Measurements from ENCODE around the gene PXDN. TPM values are rescaled to one million over a fixed set of nuclear protein-coding genes. Genes with fewer than 3 reads are reported as not detected.
A peak's percentile ranks its signal among the peaks of the same experiment; 100 is the strongest.

Gene PXDN
- total RNA-seq, 4 donors from 2014 or later = 26.6 to 254 (median 59.8) TPM

DNA sequence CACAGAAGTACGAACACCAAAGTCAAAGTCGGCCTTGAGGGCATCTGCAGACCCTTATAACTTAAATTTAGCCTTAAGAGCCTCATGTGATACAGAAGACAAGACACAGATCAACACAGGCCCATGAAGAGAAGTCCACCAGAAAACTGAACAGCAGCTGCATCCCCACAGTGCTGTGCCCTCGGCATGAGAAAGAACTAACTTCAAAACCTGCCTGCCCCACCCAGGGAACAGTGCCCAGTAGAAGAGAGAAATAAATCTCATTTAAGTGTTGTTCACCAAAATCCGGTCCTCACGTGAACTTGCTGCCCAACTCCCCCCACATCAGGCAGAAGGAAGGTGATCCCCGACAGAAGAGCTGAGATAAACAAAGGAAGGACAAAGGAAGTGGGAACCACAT is 73.7 kb downstream of the PXDN start:
- intact Hi-C loops (cut with DNase I; ENCODE audit: low total_unique reads) = loop anchor here (10.0 kb wide), 1 partner anchor 74 kb away; the partner anchor contains the start of gene PXDN
- Histone ChIP-seq H3K27ac (peak overlapping the region; percentile 31 to 52), H3K36me3 (no peaks in the 10 kb centered on the region), H3K4me3 (no peak overlapping the region), H3K9me3 (no peaks in the 10 kb centered on the region), H3K4me1 (no peaks in the 10 kb centered on the region), H3K27me3 (no peaks in the 10 kb centered on the region)
- TF ChIP-seq POLR2A (IDR thresholded peaks at IDR 0.05) = no peak
- TF ChIP-seq, protein P1, sequence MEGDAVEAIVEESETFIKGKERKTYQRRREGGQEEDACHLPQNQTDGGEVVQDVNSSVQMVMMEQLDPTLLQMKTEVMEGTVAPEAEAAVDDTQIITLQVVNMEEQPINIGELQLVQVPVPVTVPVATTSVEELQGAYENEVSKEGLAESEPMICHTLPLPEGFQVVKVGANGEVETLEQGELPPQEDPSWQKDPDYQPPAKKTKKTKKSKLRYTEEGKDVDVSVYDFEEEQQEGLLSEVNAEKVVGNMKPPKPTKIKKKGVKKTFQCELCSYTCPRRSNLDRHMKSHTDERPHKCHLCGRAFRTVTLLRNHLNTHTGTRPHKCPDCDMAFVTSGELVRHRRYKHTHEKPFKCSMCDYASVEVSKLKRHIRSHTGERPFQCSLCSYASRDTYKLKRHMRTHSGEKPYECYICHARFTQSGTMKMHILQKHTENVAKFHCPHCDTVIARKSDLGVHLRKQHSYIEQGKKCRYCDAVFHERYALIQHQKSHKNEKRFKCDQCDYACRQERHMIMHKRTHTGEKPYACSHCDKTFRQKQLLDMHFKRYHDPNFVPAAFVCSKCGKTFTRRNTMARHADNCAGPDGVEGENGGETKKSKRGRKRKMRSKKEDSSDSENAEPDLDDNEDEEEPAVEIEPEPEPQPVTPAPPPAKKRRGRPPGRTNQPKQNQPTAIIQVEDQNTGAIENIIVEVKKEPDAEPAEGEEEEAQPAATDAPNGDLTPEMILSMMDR (IDR thresholded peaks at IDR 0.05) = no peak
- DNase-seq = peak in 1 of 2 donors; percentile 10

DNA sequence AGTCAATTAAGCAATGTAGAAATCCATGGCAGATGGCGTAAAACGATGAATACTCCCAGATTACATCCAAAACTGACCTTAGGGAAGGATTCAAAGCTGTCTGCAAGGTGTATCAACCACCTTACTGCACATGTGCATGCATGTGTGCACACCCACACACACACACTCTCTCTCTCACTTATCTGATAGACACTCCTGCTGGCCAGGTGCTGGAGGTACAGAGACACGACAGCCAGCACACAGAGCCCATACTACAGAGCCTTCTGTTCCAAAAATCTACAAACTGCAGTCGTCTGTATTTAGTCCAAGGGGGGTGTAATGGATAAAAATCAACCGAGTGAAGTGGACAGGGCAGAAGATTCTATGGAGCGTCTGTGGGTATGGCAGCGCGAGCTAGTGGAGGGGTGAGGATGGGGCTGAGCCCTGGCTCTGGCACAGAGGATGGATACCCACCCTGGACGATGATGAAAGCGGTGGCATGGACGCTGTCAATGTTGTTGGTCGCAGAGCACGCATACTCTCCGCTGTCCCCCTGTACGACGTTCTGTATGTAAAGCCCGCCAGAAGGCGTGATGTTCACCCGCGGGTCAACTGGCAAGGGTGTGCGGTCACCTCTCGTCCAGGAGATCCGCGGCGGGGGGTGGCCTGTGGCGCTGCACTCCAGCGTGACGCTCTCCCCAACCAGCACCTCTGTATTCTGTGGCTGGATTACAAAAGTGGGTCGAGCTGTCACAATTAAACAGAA is 78.4 kb downstream of the PXDN start:
- DNase-seq = no peak
- H3K36me3 ChIP-seq = no peaks in the 10 kb centered on the region
- no peaks in the 10 kb centered on the region for H3K9me3 ChIP-seq
- H3K4me3 ChIP-seq = no peak overlapping the region
- TF ChIP-seq, protein P1 (IDR thresholded peaks at IDR 0.05) = no peak
- TF ChIP-seq POLR2A (IDR thresholded peaks at IDR 0.05) = no peak
- intact Hi-C loops (cut with DNase I; ENCODE audit: low total_unique reads) = no loop called here
- H3K4me1 ChIP-seq = no peaks in the 10 kb centered on the region
- H3K27me3 ChIP-seq = no peaks in the 10 kb centered on the region
- no peak overlapping the region for H3K27ac ChIP-seq

DNA sequence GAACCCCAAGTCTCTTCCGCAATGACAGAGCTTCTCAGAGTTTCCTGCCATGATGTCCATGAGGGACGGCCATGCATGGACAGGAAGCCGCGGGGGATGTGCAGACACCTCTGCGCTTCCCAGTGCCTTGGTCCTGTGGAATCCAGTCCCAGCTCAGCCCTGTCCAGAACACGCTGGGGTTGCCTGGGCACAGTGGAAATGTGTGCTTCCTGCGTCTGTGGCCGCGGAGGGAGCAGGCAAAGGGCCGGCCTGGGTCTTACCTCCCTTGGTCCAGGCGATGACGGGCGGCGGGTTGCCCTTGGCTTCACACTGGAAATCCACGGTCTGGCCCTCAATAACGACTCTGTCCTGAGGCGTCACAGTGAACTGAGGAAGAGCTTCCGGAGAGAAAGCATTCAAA is 79.6 kb downstream of the PXDN start:
- H3K4me3 ChIP-seq = no peak overlapping the region
- no peaks in the 10 kb centered on the region for H3K4me1 ChIP-seq
- intact Hi-C loops (cut with DNase I; ENCODE audit: low total_unique reads) = no loop called here
- no peak for TF ChIP-seq POLR2A (IDR thresholded peaks at IDR 0.05)
- TF ChIP-seq, protein P1 (IDR thresholded peaks at IDR 0.05) = no peak
- no peak for DNase-seq
- no peaks in the 10 kb centered on the region for H3K27me3 ChIP-seq
- no peak overlapping the region for H3K27ac ChIP-seq
- no peaks in the 10 kb centered on the region for H3K9me3 ChIP-seq
- no peaks in the 10 kb centered on the region for H3K36me3 ChIP-seq

DNA sequence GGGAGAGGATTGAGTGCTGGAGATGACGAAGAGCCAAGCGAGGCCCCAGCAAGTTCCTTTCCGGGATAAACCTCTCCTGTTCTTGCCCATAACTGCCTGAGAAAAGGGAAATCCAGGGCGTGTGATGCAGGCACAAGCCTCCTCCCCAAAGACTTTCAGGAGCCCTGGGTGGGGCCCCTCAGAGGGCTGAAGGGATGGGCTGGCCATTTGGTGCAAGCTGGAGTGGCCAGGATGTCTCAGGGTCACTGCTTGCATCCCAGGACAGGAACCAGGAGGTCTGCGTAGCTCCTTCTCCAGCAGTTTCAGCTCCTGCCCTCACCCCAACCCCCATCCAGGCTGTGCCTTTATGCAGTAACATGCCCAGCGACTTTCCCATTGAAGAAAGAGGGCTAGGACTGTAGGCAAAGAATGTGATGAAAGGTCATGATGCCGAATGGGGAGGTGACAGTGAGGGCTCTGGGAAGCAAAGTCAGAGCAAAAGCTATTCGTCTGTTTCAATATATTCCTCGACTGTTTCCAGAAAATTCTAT is 80.2 kb downstream of the PXDN start:
- Histone ChIP-seq H3K36me3 (no peaks in the 10 kb centered on the region), H3K27me3 (no peaks in the 10 kb centered on the region)
- intact Hi-C loops (cut with DNase I; ENCODE audit: low total_unique reads) = no loop called here

DNA sequence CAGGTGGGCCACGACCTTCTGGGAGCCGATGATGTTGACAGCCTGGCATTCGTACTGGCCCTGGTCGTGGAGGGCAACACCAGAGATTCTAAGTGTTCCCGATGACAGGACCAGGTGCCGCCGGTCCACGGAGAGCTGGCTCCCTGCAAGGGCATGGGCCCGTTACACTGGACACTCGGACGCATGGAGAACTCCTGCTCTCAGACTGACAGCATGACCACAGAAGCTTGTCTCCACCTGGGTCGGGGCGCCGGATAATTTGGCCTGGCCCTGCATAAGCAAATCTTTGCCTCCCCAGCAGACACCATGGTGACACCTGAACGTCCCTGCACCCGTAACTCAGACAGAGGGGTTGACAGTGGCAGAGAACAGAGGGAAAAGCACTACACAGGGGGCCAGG is 80.7 kb downstream of the PXDN start:
- Histone ChIP-seq H3K36me3 (no peaks in the 10 kb centered on the region), H3K27ac (no peak overlapping the region), H3K4me3 (no peak overlapping the region), H3K27me3 (no peaks in the 10 kb centered on the region), H3K9me3 (no peaks in the 10 kb centered on the region), H3K4me1 (no peaks in the 10 kb centered on the region)
- no peak for TF ChIP-seq POLR2A (IDR thresholded peaks at IDR 0.05)
- TF ChIP-seq, protein P1 (IDR thresholded peaks at IDR 0.05) = no peak
- intact Hi-C loops (cut with DNase I; ENCODE audit: low total_unique reads) = no loop called here
- no peak for DNase-seq

More for the DNA sequence above, 80.2 kb downstream of the PXDN start:
- no peak overlapping the region for H3K4me3 ChIP-seq
- no peaks in the 10 kb centered on the region for H3K9me3 ChIP-seq
- no peak for DNase-seq
- H3K4me1 ChIP-seq = no peaks in the 10 kb centered on the region
- H3K27ac ChIP-seq = no peak overlapping the region
- TF ChIP-seq, protein P1 (IDR thresholded peaks at IDR 0.05) = no peak
- no peak for TF ChIP-seq POLR2A (IDR thresholded peaks at IDR 0.05)
